ENCODE data around the gene RARRES2.
"Not testable (repeated sequence)": the region's sequence is repeated elsewhere in the genome, so short reads cannot be mapped to it uniquely, and the experiment has no call there.

DNA sequence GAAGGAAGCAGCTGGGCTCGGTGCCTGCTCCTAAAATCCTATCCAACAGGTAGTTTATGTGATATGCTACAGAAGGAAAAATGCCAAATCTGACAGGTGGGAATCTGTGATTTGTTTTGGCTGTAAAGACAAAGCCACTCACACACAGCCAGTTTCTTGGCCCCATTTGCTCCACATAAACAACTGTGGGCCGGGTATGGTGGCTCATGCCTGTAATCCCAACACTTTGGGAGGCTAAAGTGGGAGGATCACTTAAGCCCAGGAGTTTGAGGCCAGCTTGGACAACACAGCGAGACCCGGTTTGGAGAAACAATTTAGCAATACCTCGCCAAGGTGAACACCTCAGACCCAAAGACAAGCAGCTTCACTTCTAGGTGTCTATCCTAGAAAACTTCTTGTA, 35.1 kb downstream of the RARRES2 start:
- not testable (repeated sequence) for TF ChIP-seq CTCF (IDR thresholded peaks at IDR 0.05 in 2 of 3, conservative IDR thresholded peaks at IDR 0.05 in 1 of 3; ENCODE audit: borderline replicate concordance in 1 of 3, insufficient read depth in 1 of 3, low read depth in 2 of 3, low read length in 2 of 3); POLR2A (IDR thresholded peaks at IDR 0.05; ENCODE audit: borderline replicate concordance, extremely low read depth, insufficient read depth, insufficient read length); ZNF274 (IDR thresholded peaks at IDR 0.05; ENCODE audit: low read depth, low read length); FOSL1 (IDR thresholded peaks at IDR 0.05; ENCODE audit: low read depth); EZH2 (IDR thresholded peaks at IDR 0.05); JUND (IDR thresholded peaks at IDR 0.05); SIN3A (IDR thresholded peaks at IDR 0.05; ENCODE audit: low read depth); CEBPB (IDR thresholded peaks at IDR 0.05; ENCODE audit: low read depth); SRF (IDR thresholded peaks at IDR 0.05; ENCODE audit: low read depth); POLR2AphosphoS5 (IDR thresholded peaks at IDR 0.05; ENCODE audit: low read depth, low read length); TCF7L2 (IDR thresholded peaks at IDR 0.05; ENCODE audit: borderline replicate concordance, extremely low read depth, insufficient read depth, insufficient read length)
- TF ChIP-seq, protein P1, sequence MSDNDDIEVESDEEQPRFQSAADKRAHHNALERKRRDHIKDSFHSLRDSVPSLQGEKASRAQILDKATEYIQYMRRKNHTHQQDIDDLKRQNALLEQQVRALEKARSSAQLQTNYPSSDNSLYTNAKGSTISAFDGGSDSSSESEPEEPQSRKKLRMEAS (IDR thresholded peaks at IDR 0.05) = not testable (repeated sequence)

Data from HCT116 (cell line).